AG08396 (cell line): Measurements from ENCODE around the gene BCORL1.
A peak's percentile ranks its signal among the peaks of the same experiment; 100 is the strongest.

Source experiments
- DNase-seq: peaks from one replicate; pipeline ENCODE4 v3.0.0; 2012; ENCODE audit warnings: low spot score, mixed read lengths

Gene BCORL1

GRCh38 chrX:130060122-130061069 is 78.0 kb downstream of the BCORL1 start:
- DNase-seq = peak; percentile 93

- no peak for DNase-seq
Measured at GRCh38 chrX:130066975-130067615, 84.7 kb downstream of the BCORL1 start.

GRCh38 chrX:130071611-130072344 is 89.3 kb downstream of the BCORL1 start:
- no peak for DNase-seq

- no peak for DNase-seq
Measured at GRCh38 chrX:130072345-130072740, 89.9 kb downstream of the BCORL1 start.

GRCh38 chrX:130075777-130076176 is 93.3 kb downstream of the BCORL1 start:
- no peak for DNase-seq

GRCh38 chrX:130079824-130080406 is 97.5 kb downstream of the BCORL1 start:
- DNase-seq = peak; percentile 80

- no peak for DNase-seq
Measured at GRCh38 chrX:130080791-130081367, 98.4 kb downstream of the BCORL1 start.

- DNase-seq = no peak
Measured at GRCh38 chrX:130081421-130082045, 99.1 kb downstream of the BCORL1 start.

GRCh38 chrX:130082244-130083106 is 100.0 kb downstream of the BCORL1 start:
- no peak for DNase-seq

GRCh38 chrX:130083107-130083490 is 100.7 kb downstream of the BCORL1 start:
- no peak for DNase-seq

GRCh38 chrX:130083656-130084382 is 101.4 kb downstream of the BCORL1 start:
- DNase-seq = no peak

- DNase-seq = no peak
Measured at GRCh38 chrX:130084631-130085237, 102.3 kb downstream of the BCORL1 start.

- no peak for DNase-seq
Measured at GRCh38 chrX:130085551-130086446, 103.4 kb downstream of the BCORL1 start.

- no peak for DNase-seq
Measured at GRCh38 chrX:130086447-130087206, 104.2 kb downstream of the BCORL1 start.

GRCh38 chrX:130090364-130090763 is 107.9 kb downstream of the BCORL1 start:
- no peak for DNase-seq

- DNase-seq = no peak
Measured at GRCh38 chrX:130091980-130092522, 109.6 kb downstream of the BCORL1 start.

- no peak for DNase-seq
Measured at GRCh38 chrX:130093271-130093670, 110.8 kb downstream of the BCORL1 start.
